Type B pancreatic cell (in vitro differentiated cells): ENCODE measurements around the gene SF3B3. TPM values are rescaled to one million over a fixed set of nuclear protein-coding genes. Genes with fewer than 3 reads are reported as not detected.

Experiments
- DNase-seq: peaks from one replicate; pipeline ENCODE4 v3.0.0; 2021; ENCODE audit warnings: mixed read lengths; ENCODE audit not compliant: unreplicated experiment; ENCODE audit errors: extremely low spot score
- H3K27ac Mint-ChIP-seq: 2 replicates; pipeline ENCODE4 v1.8.0; 2021; ENCODE audit warnings: mild to moderate bottlenecking, mixed read lengths
- H3K27me3 Mint-ChIP-seq: 2 replicates; pipeline ENCODE4 v1.8.0; 2021; ENCODE audit warnings: mixed read lengths
- H3K36me3 Mint-ChIP-seq: 2 replicates; pipeline ENCODE4 v1.8.0; 2021; ENCODE audit warnings: mixed read lengths
- H3K4me1 Mint-ChIP-seq: one replicate; pipeline ENCODE4 v1.8.0; 2021; ENCODE audit warnings: mixed read lengths; ENCODE audit not compliant: unreplicated experiment
- H3K4me3 Mint-ChIP-seq: 2 replicates; pipeline ENCODE4 v1.8.0; 2021; ENCODE audit warnings: mild to moderate bottlenecking, mixed read lengths
- H3K9me3 Mint-ChIP-seq: 2 replicates; pipeline ENCODE4 v1.8.0; 2021; ENCODE audit warnings: mixed read lengths
- total RNA-seq: library from RNA; stranded (reverse); gene quantifications from 2 replicates; pipeline ENCODE4 v1.2.1, GENCODE V29; 2021; ENCODE audit warnings: low replicate concordance
- TF ChIP-seq, protein P1 (sequence below): fragments of 200-600 bp; sonication (generic); conservative IDR thresholded peaks from 2 replicates; pipeline ENCODE4 v1.5.0; 2021; ENCODE audit warnings: antibody characterized with exemption, mild to moderate bottlenecking

Gene SF3B3
- total RNA-seq, 1 donor from 2014 or later, result 429 TPM

DNA sequence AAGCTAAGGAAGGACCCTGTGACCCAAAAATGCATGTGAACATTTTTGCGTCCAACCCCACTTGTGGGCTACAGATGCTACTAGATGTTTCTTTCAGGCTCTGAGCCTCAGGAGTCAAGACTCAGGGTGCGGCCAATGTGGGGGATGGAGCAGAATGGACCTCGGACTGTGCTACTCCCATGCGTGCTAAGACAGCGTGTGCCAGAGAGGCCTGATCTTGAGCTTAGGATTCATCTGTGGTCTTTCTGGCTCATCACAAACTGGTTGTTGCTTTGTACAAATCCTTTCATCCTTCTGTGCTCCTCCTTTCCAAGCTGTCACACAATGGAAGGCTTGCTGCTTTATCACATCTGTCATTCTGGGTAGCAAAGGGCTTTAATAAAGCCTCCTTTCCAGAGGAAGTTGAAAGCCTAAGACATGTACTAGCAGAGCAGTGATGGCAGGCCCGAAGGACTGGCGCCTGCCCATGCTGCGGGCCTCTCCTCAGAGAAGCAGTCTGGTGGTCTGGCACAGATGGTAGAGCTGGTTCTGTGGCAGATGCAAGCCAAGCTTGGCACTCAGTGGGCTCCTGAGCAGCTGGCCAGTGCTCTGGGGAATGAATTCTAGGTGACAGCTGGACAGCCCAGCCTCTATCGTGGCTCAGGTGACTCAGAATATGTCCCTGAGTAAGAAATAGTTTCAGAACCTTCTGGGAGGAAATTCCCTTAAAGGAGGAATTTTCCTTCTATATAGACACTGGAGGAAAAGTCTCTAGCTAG lies 28.0 kb upstream of the SF3B3 start:
- Mint-ChIP-seq H3K4me1 (no peaks in the 10 kb centered on the region), H3K36me3 (peaks cover 8% of the 10 kb centered on the region), H3K27me3 (no peaks in the 10 kb centered on the region), H3K9me3 (no peaks in the 10 kb centered on the region), H3K27ac (no peak overlapping the region), H3K4me3 (no peak overlapping the region)
- no peak for DNase-seq
- TF ChIP-seq, protein P1, sequence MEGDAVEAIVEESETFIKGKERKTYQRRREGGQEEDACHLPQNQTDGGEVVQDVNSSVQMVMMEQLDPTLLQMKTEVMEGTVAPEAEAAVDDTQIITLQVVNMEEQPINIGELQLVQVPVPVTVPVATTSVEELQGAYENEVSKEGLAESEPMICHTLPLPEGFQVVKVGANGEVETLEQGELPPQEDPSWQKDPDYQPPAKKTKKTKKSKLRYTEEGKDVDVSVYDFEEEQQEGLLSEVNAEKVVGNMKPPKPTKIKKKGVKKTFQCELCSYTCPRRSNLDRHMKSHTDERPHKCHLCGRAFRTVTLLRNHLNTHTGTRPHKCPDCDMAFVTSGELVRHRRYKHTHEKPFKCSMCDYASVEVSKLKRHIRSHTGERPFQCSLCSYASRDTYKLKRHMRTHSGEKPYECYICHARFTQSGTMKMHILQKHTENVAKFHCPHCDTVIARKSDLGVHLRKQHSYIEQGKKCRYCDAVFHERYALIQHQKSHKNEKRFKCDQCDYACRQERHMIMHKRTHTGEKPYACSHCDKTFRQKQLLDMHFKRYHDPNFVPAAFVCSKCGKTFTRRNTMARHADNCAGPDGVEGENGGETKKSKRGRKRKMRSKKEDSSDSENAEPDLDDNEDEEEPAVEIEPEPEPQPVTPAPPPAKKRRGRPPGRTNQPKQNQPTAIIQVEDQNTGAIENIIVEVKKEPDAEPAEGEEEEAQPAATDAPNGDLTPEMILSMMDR, result no peak

GRCh38 chr16:70496513-70496912 lies 27.1 kb upstream of the SF3B3 start:
- no peaks in the 10 kb centered on the region for H3K4me1 Mint-ChIP-seq
- no peak overlapping the region for H3K4me3 Mint-ChIP-seq
- H3K36me3 Mint-ChIP-seq, result peaks cover 12% of the 10 kb centered on the region
- DNase-seq, result no peak
- H3K27ac Mint-ChIP-seq, result no peak overlapping the region
- TF ChIP-seq, protein P1, result no peak
- H3K27me3 Mint-ChIP-seq, result no peaks in the 10 kb centered on the region
- no peaks in the 10 kb centered on the region for H3K9me3 Mint-ChIP-seq

DNA sequence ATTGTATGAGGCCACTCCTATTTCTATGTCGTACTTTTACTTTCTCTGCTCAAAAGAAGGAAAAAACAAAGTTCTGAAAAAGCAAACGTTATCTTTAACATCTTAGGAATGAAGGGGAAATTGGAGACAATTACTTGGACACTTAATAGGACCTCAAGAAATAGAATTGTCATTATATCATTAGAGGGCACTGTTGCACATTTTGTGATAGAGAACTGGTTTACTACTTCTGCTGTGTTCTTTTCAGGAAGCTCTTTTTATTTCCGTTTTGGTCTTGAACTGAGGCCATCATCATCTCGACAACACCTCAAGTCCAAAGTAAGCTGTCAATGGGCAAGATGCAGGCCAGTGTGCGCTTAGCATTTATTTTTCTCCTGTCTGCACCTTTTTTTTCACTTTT lies 14.9 kb upstream of the SF3B3 start:
- peak overlapping the region; percentile 78 for H3K27ac Mint-ChIP-seq
- H3K36me3 Mint-ChIP-seq, result peaks cover 16% of the 10 kb centered on the region
- H3K4me1 Mint-ChIP-seq, result no peaks in the 10 kb centered on the region
- DNase-seq, result no peak
- no peak overlapping the region for H3K4me3 Mint-ChIP-seq
- no peaks in the 10 kb centered on the region for H3K9me3 Mint-ChIP-seq
- TF ChIP-seq, protein P1, result no peak
- no peaks in the 10 kb centered on the region for H3K27me3 Mint-ChIP-seq

DNA sequence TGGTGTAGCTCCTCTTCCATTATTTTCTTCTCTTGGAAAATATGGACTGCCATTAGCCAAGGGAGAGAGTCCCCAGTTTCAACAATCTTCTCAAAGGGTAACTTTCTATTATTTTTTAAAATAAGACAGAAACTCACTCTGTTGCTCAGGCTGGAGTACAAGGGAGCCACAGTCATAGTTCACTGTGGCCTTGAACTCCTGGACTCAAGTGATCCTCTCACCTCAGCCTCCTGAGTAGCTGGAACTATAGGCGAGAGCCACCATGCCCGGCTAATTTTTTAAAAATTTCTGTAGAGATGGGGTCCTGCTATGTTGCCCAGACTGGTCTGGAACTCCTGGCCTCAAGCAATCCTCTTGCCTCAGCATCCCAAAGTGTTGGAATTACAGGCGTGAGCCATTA lies 13.4 kb upstream of the SF3B3 start:
- TF ChIP-seq, protein P1, result no peak
- no peaks in the 10 kb centered on the region for H3K9me3 Mint-ChIP-seq
- no peak for DNase-seq
- H3K27ac Mint-ChIP-seq, result no peak overlapping the region
- no peaks in the 10 kb centered on the region for H3K27me3 Mint-ChIP-seq
- no peak overlapping the region for H3K4me3 Mint-ChIP-seq
- peaks cover 16% of the 10 kb centered on the region for H3K36me3 Mint-ChIP-seq
- H3K4me1 Mint-ChIP-seq, result no peaks in the 10 kb centered on the region

- H3K27me3 Mint-ChIP-seq, result no peaks in the 10 kb centered on the region
- no peak overlapping the region for H3K4me3 Mint-ChIP-seq
- H3K36me3 Mint-ChIP-seq, result peaks cover 20% of the 10 kb centered on the region
- DNase-seq, result no peak
- H3K9me3 Mint-ChIP-seq, result no peaks in the 10 kb centered on the region
- TF ChIP-seq, protein P1, result no peak
- no peak overlapping the region for H3K27ac Mint-ChIP-seq
- H3K4me1 Mint-ChIP-seq, result no peaks in the 10 kb centered on the region
Measured at GRCh38 chr16:70511833-70512232, 11.8 kb upstream of the SF3B3 start.

GRCh38 chr16:70512456-70512855 lies 11.2 kb upstream of the SF3B3 start:
- H3K4me3 Mint-ChIP-seq, result no peak overlapping the region
- no peaks in the 10 kb centered on the region for H3K27me3 Mint-ChIP-seq
- TF ChIP-seq, protein P1, result no peak
- H3K9me3 Mint-ChIP-seq, result no peaks in the 10 kb centered on the region
- no peak overlapping the region for H3K27ac Mint-ChIP-seq
- H3K4me1 Mint-ChIP-seq, result no peaks in the 10 kb centered on the region
- no peak for DNase-seq
- peaks cover 20% of the 10 kb centered on the region for H3K36me3 Mint-ChIP-seq
